ENCODE results near the gene NEMF.
"Not testable (repeated sequence)": the region's sequence is repeated elsewhere in the genome, so short reads cannot be mapped to it uniquely, and the experiment has no call there.

The NEMF gene

GRCh38 chr14:49816844-49817243 is 35.7 kb downstream of the NEMF start:
- ATAC-seq, result no peak

- not testable (repeated sequence) for ATAC-seq
These were observed 36.5 kb downstream of the NEMF start for GRCh38 chr14:49816118-49816517.

DNA sequence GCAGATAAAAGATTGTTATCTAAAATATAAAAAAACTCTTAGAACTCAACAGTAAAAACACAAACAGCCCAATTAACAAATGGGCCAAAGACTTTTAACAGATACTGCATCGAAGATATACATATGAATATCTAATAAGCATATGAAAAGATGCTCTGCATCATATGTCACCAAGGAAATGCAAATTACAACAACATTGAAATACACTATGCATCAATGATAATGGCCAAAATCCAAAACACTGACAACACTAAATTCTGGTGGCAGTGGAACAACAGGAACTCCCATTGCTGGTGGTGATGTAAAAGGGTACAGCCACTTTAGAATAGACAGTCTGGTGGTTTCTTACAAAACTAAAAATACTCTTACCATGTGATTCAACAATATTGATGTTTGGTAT is 43.8 kb downstream of the NEMF start:
- no peak for ATAC-seq

GRCh38 chr14:49796025-49796424 is 56.6 kb downstream of the NEMF start:
- ATAC-seq, result no peak

GRCh38 chr14:49792618-49793017 is 60.0 kb downstream of the NEMF start:
- ATAC-seq, result no peak

GRCh38 chr14:49786315-49786714 is 66.3 kb downstream of the NEMF start:
- no peak for ATAC-seq

DNA sequence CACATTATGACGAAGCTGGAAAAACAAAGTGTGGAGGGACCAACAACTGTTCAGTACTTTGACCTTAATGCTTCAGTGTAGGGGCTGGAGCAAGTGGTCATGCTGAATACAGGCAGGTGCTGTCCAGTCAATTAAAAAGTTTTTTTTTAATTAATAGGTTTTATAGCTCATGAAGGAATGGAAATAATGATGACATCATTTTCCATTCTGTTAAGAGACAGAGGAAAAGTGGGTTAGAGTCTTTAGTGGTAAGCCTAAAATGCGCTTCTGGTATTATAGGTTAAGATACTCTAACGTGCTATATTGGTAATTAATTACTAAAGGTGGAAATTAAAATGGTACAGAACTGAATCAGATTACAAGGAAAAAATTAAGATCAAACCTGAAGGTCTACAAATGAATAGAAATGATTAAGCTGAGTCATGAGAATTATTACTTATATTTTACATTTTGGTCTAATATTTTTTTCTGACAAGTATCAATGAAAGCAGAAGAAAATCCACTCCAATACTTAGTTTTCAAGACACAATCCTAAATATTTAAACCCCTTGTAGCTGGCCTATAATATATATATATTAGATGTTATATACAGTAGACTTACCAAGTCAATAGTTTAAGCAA is 69.1 kb downstream of the NEMF start:
- no peak for ATAC-seq

DNA sequence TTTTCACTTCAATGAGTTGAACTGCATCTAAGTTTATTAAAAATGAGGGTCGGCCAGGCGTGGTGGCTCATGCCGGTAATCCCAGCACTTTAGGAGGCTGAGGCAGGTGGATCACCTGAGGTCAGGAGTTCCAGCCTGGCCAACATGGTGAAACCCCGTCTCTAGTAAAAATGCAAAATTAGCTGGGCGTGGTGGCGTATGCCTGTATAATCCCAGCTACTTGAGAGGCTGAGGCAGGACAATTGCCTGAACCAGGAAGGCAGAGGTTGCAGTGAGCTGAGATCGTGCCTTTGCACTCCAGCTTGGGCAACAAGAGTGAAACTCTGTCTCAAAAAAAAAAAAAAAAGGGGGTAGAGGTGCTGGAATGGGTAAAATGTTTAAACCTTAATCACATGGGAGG is 71.5 kb downstream of the NEMF start:
- not testable (repeated sequence) for ATAC-seq

DNA sequence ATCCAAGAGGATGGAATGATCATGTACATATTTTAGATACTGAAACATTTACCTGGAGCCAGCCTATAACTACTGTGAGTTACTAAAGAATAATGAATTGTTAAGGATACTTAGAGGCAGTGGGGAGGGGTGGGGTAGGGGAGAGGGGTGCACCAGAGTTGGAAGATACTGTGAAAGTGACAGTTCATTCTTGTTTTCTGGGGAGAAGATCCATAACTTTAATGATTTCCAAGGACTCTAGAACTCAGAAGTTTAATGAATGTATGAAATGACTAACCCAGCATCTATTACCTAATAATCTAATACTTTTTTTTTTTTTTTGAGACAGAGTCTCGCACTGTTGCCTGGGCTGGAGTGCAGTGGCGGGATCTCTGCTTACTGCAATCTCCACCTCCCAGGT is 74.2 kb downstream of the NEMF start:
- ATAC-seq, result no peak

- ATAC-seq, result no peak
These were observed 78.5 kb downstream of the NEMF start for GRCh38 chr14:49774106-49774505.

GRCh38 chr14:49771691-49772090 is 80.9 kb downstream of the NEMF start:
- not testable (repeated sequence) for ATAC-seq

DNA sequence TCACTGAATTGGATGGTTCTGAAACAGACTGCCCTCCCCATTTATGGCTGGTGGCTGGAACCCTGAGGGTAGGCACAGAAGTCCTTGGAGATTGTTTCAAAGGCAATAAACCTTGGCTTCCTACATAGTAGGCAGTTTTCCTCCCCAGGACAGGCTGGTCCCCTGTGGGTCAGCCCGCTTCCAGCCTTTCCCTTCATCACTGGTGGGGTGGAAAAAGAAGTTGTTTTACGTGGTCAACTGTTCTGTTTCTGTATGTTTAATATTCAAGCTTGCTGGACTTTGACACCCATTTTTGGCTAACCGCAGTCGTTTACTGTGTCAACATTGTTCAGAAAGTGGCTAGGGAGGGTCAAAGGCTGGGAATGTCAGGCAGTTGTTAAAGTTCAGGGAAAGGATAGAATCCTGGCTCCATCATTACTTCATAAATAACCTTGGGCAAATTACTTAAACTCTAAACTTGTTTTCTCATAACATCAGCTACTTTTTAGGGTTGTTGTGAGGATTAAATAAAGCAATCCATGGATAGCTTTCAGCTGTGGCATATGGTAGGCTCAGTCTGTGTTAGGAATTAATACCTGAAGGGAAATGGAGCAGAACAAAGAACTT is 82.3 kb downstream of the NEMF start:
- ATAC-seq, result no peak

- no peak for ATAC-seq
These were observed 82.9 kb downstream of the NEMF start for GRCh38 chr14:49769581-49770211.

GRCh38 chr14:49769171-49769570 is 83.4 kb downstream of the NEMF start:
- no peak for ATAC-seq

GRCh38 chr14:49768301-49769121 is 84.1 kb downstream of the NEMF start:
- peak; percentile 51 to 65 for ATAC-seq

GRCh38 chr14:49767571-49768300 is 84.9 kb downstream of the NEMF start, which contains the start of gene KLHDC2:
KLHDC2 (plus strand) TSS chr14:49768153; CDS start chr14:49768469, 316 bp downstream.
- peak; percentile 84 to 86 for ATAC-seq

GRCh38 chr14:49767270-49767570 is 85.4 kb downstream of the NEMF start:
- ATAC-seq, result no peak

GRCh38 chr14:49766839-49767238 is 85.7 kb downstream of the NEMF start:
- no peak for ATAC-seq

DNA sequence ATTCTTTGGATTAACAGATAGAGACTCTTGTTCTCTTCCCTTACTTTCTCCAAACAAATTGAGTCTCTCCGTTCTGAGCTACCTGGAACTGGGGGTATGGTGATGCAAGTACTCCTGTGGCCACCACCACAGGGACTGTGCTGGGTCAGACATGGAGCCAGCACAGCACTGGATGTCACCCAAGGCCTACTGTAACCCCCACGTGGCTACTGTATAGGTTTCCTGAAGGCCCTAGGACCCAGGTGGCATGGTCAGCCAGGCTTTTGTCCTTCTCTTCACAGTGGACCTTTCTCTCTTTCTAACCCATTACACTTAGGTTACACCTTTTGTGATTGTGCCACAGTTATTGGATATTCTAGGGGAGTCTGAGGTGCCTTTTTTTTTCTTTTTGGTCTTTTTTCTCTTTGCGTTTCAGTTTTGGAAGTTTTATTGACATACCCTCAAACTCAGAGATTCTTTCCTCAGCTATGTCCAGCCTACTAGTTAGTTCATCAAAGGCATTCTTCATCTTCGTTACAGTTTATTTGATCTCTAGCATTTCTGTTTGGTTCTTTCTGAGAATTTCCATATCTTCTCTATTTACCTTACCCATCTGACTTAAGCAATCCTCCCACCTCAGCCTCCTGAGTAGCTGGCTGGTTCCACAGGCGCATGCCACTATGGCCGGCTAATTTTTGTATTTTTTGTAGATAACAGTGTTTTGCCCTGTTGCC is 90.6 kb downstream of the NEMF start:
- no peak for ATAC-seq

DNA sequence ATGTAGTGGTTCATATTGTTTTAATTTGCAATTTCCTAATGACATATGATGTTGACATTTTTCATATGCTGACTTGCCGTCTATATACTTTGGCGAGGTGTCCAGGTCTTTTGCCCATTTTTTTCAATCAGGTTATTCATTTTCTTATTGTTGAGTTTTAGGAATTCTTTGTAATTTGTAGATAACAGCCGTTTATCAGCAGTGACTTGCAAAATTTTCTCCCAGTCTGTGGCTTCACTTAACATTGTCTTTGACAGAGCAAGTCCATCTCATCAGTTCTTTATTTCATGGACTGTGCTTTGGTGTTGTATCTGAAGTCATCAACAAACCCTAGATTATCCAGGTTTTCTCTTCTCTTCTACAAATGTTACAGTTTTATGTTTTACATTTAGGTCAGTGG is 97.2 kb downstream of the NEMF start:
- ATAC-seq, result no peak

GRCh38 chr14:49754570-49755097 is 98.0 kb downstream of the NEMF start:
- ATAC-seq, result no peak

- not testable (repeated sequence) for ATAC-seq
These were observed 106.1 kb downstream of the NEMF start for GRCh38 chr14:49746476-49746875.
